EH (cell line): ENCODE measurements around the gene CPLANE1.

Experiments used
- DNase-seq: peaks from one replicate; pipeline ENCODE4 v3.0.0-alpha.2; 2015; ENCODE audit warnings: low read depth

CPLANE1 gene

GRCh38 chr5:37064442-37064841 is 184.7 kb downstream of the CPLANE1 start:
- DNase-seq, result no peak

- no peak for DNase-seq
Observed at GRCh38 chr5:37063739-37064138, 185.4 kb downstream of the CPLANE1 start.

DNA sequence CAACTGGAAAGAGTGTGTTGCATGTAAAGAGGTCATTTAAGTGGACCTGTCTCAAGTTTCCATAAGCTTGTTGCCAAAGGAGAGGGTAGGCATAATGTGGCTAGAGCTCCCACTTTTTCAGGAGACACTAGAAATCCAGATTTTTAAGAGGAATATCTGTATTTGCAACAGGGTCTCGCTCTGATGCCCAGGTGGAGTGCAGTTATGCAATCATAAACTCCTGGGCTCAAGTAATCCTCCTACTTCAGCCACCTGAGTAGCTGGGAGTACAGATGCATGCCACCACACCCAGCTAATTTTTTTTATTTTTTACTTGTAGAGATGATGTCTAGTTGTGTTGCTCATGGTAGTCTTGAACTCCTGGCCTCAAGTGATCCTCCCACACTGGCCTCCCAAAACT is 189.1 kb downstream of the CPLANE1 start:
- DNase-seq, result no peak

DNA sequence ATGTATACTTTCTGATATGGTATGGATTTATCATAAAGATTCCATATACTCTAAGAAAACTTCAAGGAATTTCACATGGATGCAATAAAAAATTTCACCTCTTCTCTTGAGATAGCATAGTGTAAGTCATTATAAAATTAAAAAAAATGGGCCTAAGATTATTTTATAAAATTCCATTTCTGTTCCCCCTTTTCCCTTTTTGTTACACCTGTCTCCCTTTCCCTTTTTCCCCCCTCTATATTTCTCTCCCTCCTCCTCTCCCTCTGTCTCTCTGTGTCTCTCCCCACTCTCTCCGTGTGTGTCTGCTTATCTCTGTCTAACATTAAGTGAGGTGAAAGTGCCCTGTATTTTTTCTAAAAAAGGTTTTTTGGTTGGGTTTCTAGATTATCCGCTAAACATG is 192.4 kb downstream of the CPLANE1 start:
- no peak for DNase-seq
